GM23338 (cell line): ENCODE results near the gene ARHGEF17. TPM values are rescaled to one million over a fixed set of nuclear protein-coding genes. Genes with fewer than 3 reads are reported as not detected.

ENCODE experiments used
- ATAC-seq: fragments of 200-7000 bp; cut with Tn5 transposase; 3 replicates; pipeline ENCODE4 v1.9.1; 2020
- DNase-seq: peaks from one replicate; pipeline ENCODE4 v3.0.0-alpha.2; 2015; ENCODE audit warnings: low spot score
- H2AFZ ChIP-seq: fragments of 200-600 bp; sonication (generic); 2 replicates; pipeline ENCODE4 v1.8.0; 2016; ENCODE audit warnings: antibody characterized with exemption, mild to moderate bottlenecking, moderate library complexity
- H3F3A ChIP-seq: fragments of 200-600 bp; sonication (generic); replicated peaks from 2 replicates; pipeline ENCODE4 v1.8.0; 2017; ENCODE audit warnings: antibody characterized with exemption, mixed run types, low read depth
- H3K27ac ChIP-seq: fragments of 200-600 bp; sonication (generic); 2 replicates; pipeline ENCODE4 v1.6.1; 2016; ENCODE audit warnings: low read depth
- H3K27me3 ChIP-seq: fragments of 200-600 bp; sonication (generic); 2 replicates; pipeline ENCODE4 v1.8.0; 2016; ENCODE audit warnings: mild to moderate bottlenecking, mixed run types, moderate library complexity; ENCODE audit not compliant: insufficient read depth
- H3K36me3 ChIP-seq: fragments of 200-600 bp; sonication (generic); 2 replicates; pipeline ENCODE4 v1.8.0; 2016; ENCODE audit warnings: mild to moderate bottlenecking; ENCODE audit not compliant: insufficient read depth
- H3K4me1 ChIP-seq: fragments of 200-600 bp; sonication (generic); 2 replicates; pipeline ENCODE4 v1.8.0; 2016; ENCODE audit warnings: mild to moderate bottlenecking, moderate library complexity; ENCODE audit not compliant: insufficient read depth
- H3K4me2 ChIP-seq: fragments of 200-600 bp; sonication (generic); 2 replicates; pipeline ENCODE4 v1.7.1; 2017; ENCODE audit warnings: mixed run types
- H3K4me3 ChIP-seq: fragments of 200-600 bp; sonication (generic); 2 replicates; pipeline ENCODE4 v1.6.1; 2016; ENCODE audit warnings: mixed run types
- H3K79me2 ChIP-seq: fragments of 200-600 bp; sonication (generic); replicated peaks from 2 replicates; pipeline ENCODE4 v1.8.0; 2017; ENCODE audit warnings: mild to moderate bottlenecking; ENCODE audit not compliant: insufficient read depth
- H3K9me2 ChIP-seq: fragments of 200-600 bp; sonication (generic); 2 replicates; pipeline ENCODE4 v1.8.0; 2017; ENCODE audit not compliant: insufficient read depth
- H4K20me1 ChIP-seq: fragments of 200-600 bp; sonication (generic); replicated peaks from 2 replicates; pipeline ENCODE4 v1.8.0; 2017; ENCODE audit warnings: mild to moderate bottlenecking; ENCODE audit not compliant: insufficient read depth
- H3K27ac Mint-ChIP-seq: 2 replicates; pipeline ENCODE4 v1.8.0; 2020; ENCODE audit warnings: inconsistent platforms, mild to moderate bottlenecking, moderate library complexity, mixed read lengths
- H3K27me3 Mint-ChIP-seq: 3 replicates; pipeline ENCODE4 v1.8.0; 2022; ENCODE audit warnings: low read depth, mild to moderate bottlenecking, moderate library complexity, mixed read lengths, inconsistent platforms; ENCODE audit not compliant: insufficient read depth, poor library complexity
- H3K36me3 Mint-ChIP-seq: 3 replicates; pipeline ENCODE4 v1.8.0; 2021; ENCODE audit warnings: low read depth, mild to moderate bottlenecking, inconsistent platforms, moderate library complexity, mixed read lengths
- H3K4me1 Mint-ChIP-seq: 3 replicates; pipeline ENCODE4 v1.8.0; 2020; ENCODE audit warnings: mild to moderate bottlenecking, inconsistent platforms, mixed read lengths
- H3K4me3 Mint-ChIP-seq: 3 replicates; pipeline ENCODE4 v1.8.0; 2021; ENCODE audit warnings: moderate library complexity, mild to moderate bottlenecking, inconsistent platforms, mixed read lengths
- H3K9me3 Mint-ChIP-seq: 3 replicates; pipeline ENCODE4 v1.8.0; 2020; ENCODE audit warnings: moderate library complexity, mild to moderate bottlenecking, inconsistent platforms, mixed read lengths
- CTCF ChIP-seq, 2 experiments: fragments of 200-600 bp in 1 of 2; sonication (generic) in 1 of 2; conservative IDR thresholded peaks; 2 replicates each; pipeline versions ENCODE4 v1.5.1 to v1.6.1; 2016 to 2017; ENCODE audit warnings: antibody characterized with exemption in 2 of 2, low read depth in 2 of 2, mild to moderate bottlenecking in 2 of 2, moderate library complexity in 1 of 2
- EZH2phosphoT487 ChIP-seq: fragments of 200-600 bp; sonication (generic); IDR thresholded peaks from one replicate; pipeline ENCODE4 v1.8.1; 2018; ENCODE audit warnings: antibody characterized with exemption; ENCODE audit not compliant: unreplicated experiment
- JUNB ChIP-seq: IDR thresholded peaks from one replicate; pipeline ENCODE4 v1.6.1; 2016; ENCODE audit warnings: antibody characterized with exemption; ENCODE audit not compliant: unreplicated experiment
- NANOG ChIP-seq: IDR thresholded peaks from 2 replicates; pipeline ENCODE4 v1.6.1; 2016; ENCODE audit warnings: antibody characterized with exemption, borderline replicate concordance
- REST ChIP-seq: IDR thresholded peaks from one replicate; pipeline ENCODE4 v1.6.1; 2018; ENCODE audit warnings: antibody characterized with exemption; ENCODE audit not compliant: unreplicated experiment
- polyA plus RNA-seq: library from polyadenylated mRNA; unstranded; fragments of >200 nt; fragmentation: Nextera tagmentation; extraction: Ambion mirVana; gene quantifications from 2 replicates; pipeline ENCODE4 v1.2.1, GENCODE V29; 2016
- total RNA-seq: library from RNA; depleted of rRNA; stranded (reverse); fragments of >200 nt; shearing (Covaris generic); gene quantifications from 2 replicates; pipeline ENCODE4 v1.2.3, GENCODE V29; 2014

ARHGEF17 gene
- total and polyA plus RNA-seq, 2 experiments from 2014 or later: 2.9 to 15.0 TPM

- Histone ChIP-seq H3K4me3 (no peak overlapping the region), H3K4me2 (no peak overlapping the region), H3F3A (no peaks in the 10 kb centered on the region), H2AFZ (no peak overlapping the region), H4K20me1 (no peaks in the 10 kb centered on the region; the same call in none of the 2 replicates), H3K27ac (no peak overlapping the region), H3K27me3 (no peaks in the 10 kb centered on the region), H3K4me1 (peaks cover 33% of the 10 kb centered on the region), H3K79me2 (peaks cover 5% of the 10 kb centered on the region; the same call in 1 of the 2 replicates), H3K36me3 (no peaks in the 10 kb centered on the region), H3K9me2 (no peaks in the 10 kb centered on the region)
- no peak for TF ChIP-seq EZH2phosphoT487
- no peak for TF ChIP-seq CTCF (conservative IDR thresholded peaks at IDR 0.05; ENCODE audit: low read depth in 2 of 2)
- no peak for TF ChIP-seq NANOG
- TF ChIP-seq JUNB: no peak
- no peak for TF ChIP-seq REST
- Mint-ChIP-seq H3K36me3 (no peaks in the 10 kb centered on the region), H3K4me3 (no peak overlapping the region; the same call in 2 of the 3 replicates), H3K4me1 (peaks cover 42% of the 10 kb centered on the region), H3K9me3 (no peaks in the 10 kb centered on the region), H3K27me3 (peaks cover 21% of the 10 kb centered on the region), H3K27ac (no peak overlapping the region)
- no peak for DNase-seq
- no peak for ATAC-seq
Observed at GRCh38 chr11:73324665-73325035, 16.6 kb downstream of the ARHGEF17 start.

GRCh38 chr11:73325036-73325981 lies 17.2 kb downstream of the ARHGEF17 start:
- Mint-ChIP-seq H3K4me3 (no peak overlapping the region; the same call in 2 of the 3 replicates), H3K9me3 (no peaks in the 10 kb centered on the region), H3K36me3 (no peaks in the 10 kb centered on the region), H3K4me1 (peaks cover 43% of the 10 kb centered on the region), H3K27ac (no peak overlapping the region), H3K27me3 (peaks cover 22% of the 10 kb centered on the region)
- no peak overlapping the region for H3K4me2 ChIP-seq
- no peak overlapping the region for H3K27ac ChIP-seq
- H3K4me3 ChIP-seq: no peak overlapping the region
- no peaks in the 10 kb centered on the region for H3K27me3 ChIP-seq
- ATAC-seq (no peak), DNase-seq (no peak)
- H3K79me2 ChIP-seq: peaks cover 5% of the 10 kb centered on the region; the same call in 1 of the 2 replicates
- H2AFZ ChIP-seq: no peak overlapping the region
- H3F3A ChIP-seq: no peaks in the 10 kb centered on the region
- H3K9me2 ChIP-seq: no peaks in the 10 kb centered on the region
- H3K4me1 ChIP-seq: peaks cover 34% of the 10 kb centered on the region
- no peaks in the 10 kb centered on the region; the same call in none of the 2 replicates for H4K20me1 ChIP-seq
- no peaks in the 10 kb centered on the region for H3K36me3 ChIP-seq
- TF ChIP-seq REST (no peak), JUNB (no peak)
